NCI-H2196 (cell line): Measurements from ENCODE around the gene HYI.
"Not testable (repeated sequence)": the region's sequence is repeated elsewhere in the genome, so short reads cannot be mapped to it uniquely, and the experiment has no call there.

Experiments
- DNase-seq: peaks from one replicate; lab custom pipeline; 2025; ENCODE audit not compliant: unreplicated experiment; lab: John Stamatoyannopoulos, UW

HYI gene

DNA sequence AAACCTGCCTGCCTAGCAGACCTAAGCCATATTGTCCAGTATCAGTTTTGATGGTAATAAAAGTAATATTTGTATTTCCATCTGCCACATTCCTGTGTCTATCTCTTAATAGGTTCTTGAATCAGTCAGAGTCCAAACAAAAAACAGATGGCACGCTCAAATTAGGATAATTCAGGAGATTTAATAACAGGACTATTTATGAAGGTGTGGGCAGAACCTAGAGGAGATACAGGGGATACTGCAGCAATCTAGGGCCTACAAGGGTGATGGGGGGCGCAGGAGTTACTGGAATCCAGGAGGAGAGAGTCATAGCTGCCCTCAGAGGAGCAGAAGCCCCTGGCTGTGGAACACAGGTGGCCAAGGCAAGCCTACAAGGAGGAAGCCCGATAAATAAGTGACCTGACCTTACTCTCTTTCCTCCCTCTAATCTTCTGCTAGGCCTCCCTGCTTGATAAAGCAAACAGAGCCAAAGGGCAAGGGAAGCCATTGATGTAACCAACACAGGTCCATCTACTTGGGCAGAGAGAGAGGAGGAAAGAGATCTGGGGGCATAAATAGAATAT lies 11.9 kb upstream of the HYI start:
- DNase-seq, result no peak

DNA sequence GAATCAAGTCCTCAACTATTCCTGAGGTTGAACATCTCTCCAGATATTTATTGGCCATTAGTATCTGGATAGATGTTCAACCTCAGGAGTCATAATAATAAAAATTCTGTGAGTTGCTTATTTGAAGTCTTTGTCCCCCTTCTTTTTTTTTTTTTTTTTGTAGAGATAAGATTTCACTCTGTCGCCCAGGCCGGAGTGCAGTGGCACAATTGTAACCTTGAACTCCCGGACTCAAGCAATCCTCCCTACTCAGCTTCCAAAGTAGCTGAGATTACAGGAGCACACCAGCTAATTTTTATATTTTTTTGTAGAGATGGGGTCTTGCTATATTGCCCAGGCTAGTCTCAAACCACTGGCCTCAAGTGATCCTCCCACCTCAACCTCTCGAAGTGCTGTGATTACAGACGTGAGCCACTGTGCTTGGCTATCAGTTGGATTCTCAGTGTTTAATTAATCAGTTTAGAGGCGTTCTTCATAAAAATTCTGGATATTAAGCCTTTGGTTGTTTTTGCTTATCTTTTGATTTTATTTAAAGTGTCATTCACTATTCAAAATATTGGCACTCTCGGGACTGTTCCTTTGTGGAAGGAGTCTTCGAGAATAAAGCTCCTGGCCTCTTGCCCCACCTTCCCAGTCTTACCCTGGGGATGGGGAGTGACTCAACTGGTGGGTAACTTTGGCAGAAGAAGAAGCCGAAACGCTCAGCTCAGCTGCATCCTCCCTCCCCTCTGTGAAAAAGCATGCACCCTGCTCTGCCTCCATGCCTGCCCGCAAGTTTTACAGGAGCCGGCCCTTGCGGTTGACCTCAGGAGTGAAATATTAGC lies 11.2 kb upstream of the HYI start:
- DNase-seq, result no peak

DNA sequence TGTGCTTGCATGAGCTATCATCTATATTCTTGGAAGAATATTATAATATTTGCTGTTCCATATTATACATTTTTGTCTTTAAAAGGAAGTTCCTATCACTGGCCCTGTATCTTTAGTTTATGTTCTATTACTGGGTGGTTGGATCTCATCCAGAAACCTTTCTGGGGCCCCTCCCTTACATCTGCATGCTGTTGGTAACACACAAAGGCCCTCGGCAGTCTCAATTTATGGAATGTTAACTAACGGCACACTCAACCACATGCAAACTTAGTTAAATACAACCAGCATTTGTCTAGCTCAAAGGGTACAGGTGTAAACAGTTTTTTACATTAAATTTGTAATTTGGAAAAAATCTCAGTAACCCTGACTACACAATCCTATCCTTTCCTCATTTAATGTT lies 9.7 kb upstream of the HYI start:
- DNase-seq, result no peak

DNA sequence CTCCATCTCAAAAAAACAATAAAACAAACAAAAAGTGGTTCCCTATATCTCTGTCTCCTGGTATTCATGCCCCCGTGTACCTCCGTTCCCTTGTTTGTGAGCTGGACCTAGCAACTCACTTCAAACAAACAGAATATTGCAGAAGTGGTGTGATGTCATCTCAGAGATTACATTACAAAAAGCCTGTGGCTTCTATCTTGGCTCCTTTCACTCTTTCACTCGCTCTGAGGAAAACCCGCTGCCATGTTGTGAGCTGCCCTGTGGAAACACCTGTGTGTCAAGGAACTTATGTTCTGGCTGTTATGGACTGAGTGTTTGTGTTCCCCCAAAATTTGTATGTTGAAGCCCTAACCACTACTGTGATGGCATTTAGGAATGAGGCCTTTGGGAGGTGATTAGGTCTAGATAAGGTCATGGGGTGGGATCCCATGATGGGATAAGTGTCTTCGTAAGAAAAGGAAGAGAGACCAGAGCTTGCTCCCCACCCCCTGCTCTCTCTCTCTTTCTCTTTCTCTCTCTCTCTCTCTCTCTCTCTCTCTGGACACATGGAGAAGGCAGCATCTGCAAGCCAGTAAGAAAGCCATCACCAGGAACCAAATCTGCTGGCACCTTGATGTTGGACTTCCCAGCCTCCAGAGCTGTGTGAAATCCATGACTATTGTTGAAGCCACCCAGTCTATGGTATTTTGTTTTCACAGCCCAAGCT lies 7.4 kb upstream of the HYI start:
- no peak for DNase-seq

DNA sequence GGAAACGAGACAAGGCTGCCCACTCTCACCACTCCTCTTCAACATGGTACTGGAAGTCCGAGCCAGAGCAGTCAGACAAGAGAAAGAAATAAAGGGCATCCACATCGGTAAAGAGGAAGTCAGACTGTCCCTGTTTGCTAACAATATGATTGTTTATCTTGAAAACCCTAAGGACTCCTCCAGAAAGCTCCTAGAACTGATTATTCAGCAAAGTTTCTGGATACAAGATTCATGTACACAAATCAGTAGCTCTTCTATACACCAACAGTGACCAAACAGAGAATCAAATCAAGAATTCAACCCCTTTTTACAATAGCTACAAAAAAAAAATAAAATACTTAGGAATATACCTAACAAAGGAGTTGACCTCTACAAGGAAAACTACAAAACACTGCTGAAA lies 4.6 kb upstream of the HYI start:
- DNase-seq, result not testable (repeated sequence)

DNA sequence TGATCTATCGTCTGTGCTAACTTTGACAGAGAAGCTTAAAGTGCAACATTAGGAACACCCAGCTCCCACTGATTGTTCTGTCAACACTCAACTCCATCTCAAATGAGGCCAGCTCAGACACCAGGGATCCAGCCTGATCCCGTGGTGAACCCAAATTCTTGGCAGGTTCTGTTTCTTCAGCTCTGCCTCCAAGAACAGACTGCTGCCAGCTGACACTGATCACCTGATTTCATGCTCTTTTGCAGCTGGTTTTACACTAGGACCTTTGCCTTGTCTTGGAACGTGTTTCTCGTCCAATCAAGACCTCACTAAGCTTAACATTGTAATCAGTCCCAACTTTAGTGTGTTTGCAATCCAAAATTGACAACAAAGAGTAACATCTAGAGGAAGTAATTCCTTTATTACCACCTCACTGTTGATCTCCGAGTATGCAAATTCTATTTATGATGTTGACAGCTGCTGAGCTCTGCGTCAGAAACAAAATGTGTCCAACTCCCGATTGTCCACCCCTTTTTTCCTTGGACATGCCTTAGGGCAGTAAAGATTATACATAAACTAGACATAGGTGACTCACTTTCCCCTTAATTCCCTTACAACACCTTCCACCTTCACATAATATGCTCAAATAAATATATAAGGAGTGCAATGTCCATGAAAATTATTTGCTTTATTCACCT lies 1.6 kb upstream of the HYI start:
- DNase-seq, result no peak

DNA sequence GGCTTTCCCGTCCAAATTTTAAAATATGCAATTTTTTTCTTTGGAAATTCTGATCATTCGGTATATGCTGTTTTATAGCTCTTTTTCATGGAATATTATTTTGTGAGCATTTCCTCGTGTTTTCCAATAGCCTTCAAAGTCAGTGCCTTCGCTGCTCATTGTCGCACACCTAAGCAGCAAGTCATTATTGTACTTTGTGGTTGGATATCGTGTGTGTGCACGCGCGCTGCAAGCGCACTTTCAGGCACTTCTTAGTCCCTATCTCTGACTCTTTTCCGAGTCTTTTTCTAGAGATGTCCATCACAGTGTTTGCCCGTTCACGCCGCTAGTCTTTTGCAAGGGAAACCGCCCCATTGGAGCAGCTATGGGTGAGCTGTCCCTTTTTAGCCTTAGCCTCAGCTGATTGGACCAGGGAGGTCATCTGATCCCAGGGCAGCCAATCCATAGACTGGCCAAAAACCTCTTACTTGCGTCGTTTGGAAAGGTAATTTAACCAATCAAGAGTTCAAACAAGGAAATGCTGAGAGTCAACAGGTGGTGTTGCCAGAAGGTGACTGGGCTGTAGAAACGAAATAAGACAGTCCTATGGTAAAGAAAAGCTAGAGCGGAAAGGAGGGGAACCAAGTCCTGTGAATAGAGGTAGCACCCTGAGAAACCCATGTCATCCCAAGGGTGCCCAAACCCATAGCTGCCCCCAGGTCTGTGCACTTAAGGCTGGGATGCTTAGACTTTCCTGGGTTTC lies 710 bp upstream of the HYI start:
- peak; percentile 96 for DNase-seq

DNA sequence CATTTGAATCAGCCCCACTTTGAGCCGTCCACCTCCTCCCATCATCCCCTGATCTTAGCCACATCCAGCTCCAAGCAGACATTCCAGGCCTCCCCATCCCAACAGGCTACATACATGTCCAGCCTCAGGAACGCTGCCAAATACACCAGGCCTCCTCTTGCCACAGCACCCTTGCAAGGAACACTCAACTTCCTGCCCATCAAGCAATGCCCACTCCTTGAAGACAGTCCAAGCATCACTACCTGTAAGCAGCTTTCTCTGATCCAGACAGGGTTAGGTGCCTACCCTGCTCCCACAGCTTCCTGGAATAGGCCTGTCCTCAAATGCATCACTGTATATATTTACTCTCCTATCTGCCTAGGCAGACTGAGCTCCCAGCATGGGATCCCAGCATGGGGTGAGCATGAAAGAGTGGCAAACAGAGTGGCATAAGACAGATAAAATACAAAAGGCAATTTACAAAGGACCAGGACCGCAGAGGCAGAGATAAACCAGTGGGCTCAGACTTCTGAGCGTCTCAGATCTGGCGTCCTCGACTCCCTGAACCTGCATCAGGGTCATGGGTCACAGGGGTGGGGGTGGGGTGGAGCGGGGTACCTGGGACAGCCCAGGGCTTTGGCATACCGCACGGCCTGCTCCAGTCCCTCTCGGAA lies 816 bp downstream of the HYI start:
- DNase-seq, result peak; percentile 29

DNA sequence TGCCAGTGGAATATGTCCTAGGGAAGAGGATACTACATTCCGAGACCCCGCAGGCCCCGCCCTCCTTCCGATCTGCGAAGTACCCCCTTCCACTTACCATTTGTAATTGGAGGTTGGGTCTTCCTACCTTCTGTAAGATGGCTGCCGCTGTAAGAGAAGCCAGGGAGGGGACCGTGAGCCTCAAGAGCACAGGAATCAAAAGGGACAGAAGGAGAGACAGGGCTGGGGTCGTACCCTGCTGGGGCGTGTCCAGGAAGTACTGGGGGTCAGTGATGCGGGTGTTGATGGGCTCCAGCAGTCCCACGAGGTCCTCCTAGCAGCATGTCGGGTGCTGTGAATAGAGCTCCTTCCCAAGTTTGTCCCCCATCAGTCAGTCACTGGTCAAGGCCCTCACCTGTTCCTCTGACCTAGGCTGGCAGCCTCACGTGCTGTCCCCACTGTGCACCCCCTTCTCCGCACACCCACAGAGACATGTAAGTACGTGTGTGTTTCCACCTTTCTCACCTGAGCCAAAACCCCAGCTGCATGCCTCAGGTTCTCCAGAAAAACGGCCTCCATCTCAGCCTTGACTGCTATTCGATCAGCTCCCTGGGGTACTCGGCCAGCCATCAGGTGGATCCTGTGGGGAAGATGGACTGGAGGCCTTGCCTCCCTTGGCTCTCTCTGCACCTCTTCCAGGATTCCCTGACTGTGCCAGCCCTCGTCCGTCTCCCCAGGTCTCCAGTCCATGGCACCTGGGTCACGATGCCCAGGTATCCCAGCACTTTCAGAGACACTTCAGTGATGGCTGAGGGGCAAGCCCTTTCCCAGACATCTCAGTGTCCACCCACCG lies 1.8 kb downstream of the HYI start:
- no peak for DNase-seq

DNA sequence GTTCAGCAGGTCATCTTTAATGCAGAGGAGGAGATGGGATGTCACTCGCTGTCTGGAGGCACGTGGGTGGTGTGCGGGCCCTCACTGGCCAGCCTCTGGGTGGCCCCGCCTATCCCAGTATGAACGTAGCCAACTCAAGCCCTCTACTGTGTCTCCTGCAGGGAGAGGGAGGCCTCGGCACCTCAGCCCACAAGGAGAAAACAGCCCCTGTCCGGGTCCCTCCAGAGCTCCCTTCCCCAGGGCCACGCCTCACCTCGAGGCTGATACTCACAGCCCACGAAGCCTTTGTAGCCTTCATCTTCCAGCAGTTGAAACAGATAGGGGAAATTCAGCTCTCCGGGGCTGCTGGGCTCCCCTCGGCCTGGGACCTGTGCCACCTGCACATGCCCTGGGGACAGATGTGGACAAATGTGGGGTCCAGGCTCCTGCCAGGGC lies 2.6 kb downstream of the HYI start:
- no peak for DNase-seq

DNA sequence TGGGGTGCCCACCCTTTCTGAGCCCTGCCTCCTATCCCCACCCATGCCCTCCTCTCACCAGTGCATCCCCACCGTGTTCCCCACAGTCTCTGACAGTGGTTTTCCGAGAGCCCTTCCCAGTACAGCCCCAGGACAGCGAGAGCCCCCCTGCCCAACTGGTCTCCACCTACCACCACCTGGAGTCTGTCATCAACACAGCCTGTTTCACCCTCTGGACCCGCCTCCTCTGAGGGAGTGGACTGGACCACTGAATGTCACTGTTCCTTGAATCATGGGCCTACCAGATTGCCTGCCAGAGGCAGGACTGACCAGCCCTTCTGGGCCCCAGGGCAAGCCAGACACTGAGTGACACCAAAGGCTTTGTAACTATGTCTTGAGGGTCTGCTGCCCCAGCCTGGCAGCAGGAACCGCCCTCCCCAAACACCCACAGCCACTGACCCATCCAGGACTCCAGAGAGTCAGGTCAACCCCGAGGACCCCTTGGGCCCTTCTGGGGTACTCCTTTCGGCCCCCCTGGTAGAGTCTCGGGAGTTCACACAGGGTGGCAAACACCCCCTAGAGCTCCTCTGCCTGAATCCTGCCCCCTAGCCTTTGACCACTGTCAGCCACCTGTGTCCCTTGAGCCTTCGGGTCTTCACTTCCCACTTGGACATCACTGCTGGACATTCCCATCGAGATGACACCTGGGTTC lies 3.3 kb downstream of the HYI start:
- DNase-seq, result no peak

DNA sequence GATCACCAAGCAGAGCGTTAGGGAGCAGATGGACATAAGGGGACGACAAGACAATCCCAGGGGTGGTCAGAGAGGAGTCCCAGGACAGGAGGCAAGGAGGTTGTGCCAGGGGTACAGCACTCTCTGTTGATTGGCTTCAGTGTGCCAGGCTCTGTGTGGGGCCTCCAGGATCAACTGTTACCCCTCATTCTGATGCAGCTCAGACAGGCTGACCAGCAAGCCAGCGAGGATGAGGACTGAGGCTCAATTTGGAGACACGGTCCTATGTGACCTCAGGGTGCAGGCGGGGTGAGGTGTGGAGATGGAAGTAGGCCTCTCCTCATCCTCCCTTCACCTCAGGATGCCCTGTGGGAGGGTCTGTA lies 4.0 kb downstream of the HYI start:
- no peak for DNase-seq

DNA sequence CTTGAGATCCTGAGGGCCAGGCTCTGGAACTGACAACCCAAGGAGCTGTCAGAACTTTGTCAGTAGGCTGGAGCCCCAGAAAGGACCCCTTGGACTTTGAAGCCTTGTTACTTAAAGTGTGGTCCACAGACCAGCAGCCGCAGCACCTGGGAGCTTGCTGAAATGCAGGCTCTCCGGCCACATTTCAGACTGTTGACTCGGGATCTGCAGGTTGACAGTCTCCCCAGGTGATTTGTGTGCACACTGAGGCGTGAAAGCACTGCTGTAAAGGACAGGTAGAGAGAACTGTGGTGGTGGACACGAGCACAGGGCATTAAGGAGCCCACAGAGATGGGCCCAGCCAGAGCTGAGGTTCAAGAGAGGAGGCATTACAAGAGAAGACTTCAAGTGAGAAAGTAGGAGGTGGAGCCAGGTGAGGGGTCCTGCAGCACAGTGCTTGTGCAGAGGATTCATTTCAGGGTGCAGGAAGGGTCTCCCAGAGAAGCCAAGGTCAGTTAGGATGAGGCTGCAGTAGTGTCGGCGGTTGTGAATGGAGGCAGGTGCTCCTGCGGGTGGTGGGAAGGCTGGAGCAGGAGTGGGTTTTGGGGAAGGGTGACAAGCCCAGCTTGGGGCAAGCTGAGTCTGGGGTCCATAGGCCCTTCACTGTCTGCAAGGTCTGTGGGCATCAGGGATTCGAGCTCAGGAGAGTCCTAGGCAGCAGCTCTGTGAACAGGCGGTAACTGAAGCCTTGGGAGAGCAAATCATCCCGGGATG lies 4.6 kb downstream of the HYI start:
- no peak for DNase-seq

DNA sequence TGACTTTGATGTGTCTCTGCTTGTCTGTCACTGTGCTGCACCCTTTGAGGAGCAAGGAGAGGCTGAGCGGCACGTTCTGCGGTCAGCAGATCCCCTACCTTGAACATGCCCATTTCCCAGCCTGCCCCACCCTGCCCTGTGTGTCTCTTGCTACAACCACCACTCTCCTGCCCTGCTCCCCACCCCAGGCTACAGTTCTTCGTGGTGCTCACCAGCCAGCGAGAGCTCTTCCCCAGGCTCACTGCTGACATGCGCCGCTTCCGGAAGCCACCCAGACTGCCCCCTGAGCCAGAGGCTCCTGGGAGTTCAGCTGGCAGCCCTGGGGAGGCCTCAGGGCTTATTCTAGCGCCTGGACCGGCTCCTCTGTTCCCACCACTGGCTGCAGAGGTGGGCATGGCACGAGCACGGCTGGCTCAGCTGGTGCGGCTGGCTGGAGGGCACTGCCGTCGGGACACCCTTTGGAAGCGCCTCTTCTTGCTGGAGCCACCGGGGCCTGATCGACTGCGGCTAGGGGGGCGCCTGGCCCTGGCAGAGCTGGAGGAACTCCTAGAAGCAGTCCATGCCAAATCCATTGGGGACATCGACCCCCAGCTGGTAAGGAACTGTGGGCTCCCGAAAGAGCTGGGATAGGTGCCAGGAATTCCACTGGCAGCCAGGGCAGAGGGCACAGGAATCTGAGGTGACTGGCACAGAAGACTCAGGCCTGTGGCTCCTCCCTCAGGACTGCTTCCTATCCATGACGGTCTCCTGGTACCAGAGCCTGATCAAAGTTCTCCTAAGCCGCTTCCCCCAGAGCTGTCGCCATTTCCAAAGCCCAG lies 5.6 kb downstream of the HYI start:
- DNase-seq, result no peak

DNA sequence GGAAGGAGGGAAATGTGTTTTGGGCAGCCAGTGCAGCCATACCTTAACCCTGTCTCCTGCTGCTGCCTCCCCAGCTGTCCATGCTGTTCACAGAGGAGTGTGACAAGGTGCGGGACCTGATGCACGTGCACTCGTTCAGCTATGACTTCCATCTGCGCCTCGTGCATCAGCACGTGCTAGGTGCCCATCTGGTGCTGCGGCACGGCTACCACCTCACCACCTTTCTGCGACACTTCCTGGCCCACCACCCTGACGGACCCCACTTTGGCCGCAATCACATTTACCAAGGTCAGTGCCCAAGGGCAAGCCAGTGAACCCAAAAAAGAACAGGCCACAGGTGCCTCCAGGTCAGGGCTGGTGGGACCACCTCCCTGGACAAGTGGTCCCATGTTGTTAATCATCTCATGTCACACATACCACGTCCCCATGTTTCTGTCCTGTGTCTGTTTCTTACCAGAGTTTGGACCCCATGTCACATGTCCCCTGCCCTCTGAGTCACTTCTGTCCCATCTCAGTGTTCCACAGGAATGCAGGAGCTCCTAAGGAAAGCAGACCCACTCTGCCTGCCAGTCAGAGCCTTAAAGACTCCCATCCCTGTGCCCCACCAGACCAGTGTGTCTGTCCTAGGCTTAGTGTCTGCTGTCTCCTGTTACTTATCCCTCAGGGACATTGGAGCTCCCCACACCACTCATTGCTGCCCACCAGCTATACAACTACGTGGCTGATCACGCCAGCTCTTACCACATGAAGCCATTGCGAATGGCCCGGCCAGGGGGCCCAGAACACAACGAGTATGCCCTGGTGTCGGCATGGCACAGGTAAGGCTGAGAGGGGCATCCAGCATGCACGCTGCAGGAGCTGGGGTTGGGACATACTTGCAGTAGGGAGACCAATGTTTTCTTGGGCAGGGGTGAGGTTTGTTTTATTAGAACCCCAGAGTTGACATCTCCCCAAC lies 6.6 kb downstream of the HYI start:
- DNase-seq, result no peak

DNA sequence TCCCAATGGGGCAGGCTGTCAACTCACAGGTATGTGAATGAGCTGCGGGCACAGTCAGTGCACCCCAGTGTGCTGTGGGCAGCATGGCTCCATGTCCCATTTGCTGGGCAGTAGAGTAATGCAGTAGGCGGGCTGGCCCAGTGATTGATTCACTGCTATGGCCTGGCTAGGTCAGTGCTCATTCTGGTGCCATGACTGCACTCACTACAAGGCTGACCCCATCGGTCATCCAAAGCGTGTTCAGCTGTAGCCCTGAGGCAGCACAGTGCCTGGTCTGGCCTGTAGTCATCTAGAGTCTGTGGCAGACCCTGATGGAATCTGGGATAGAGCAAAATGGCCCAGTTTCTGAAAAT lies 7.4 kb downstream of the HYI start:
- DNase-seq, result no peak
